Activated CD4-positive, alpha-beta T cell treated with anti-CD3 and anti-CD28 coated beads for 24 hours (primary cell): Measurements from ENCODE around the gene DNAAF1.
"Not testable (repeated sequence)": the region's sequence is repeated elsewhere in the genome, so short reads cannot be mapped to it uniquely, and the experiment has no call there.

Source experiments
- DNase-seq, 2 donors: peaks; one replicate each; pipeline ENCODE4 v3.0.0-alpha.2; 2020; ENCODE audit warnings: low read depth in 2 of 2

Gene DNAAF1

GRCh38 chr16:84207879-84208278 is 62.8 kb downstream of the DNAAF1 start:
- DNase-seq = no peak

- DNase-seq = no peak
Measured at GRCh38 chr16:84209989-84210388, 64.9 kb downstream of the DNAAF1 start.

GRCh38 chr16:84212154-84212553 is 67.0 kb downstream of the DNAAF1 start:
- no peak for DNase-seq

GRCh38 chr16:84212631-84213030 is 67.5 kb downstream of the DNAAF1 start:
- DNase-seq = no peak

- no peak for DNase-seq
Measured at GRCh38 chr16:84214451-84215066, 69.5 kb downstream of the DNAAF1 start.

GRCh38 chr16:84215531-84215930 is 70.4 kb downstream of the DNAAF1 start:
- DNase-seq = no peak

GRCh38 chr16:84216144-84216543 is 71.0 kb downstream of the DNAAF1 start:
- not testable (repeated sequence) for DNase-seq

- no peak for DNase-seq
Measured at GRCh38 chr16:84218176-84218823, 73.2 kb downstream of the DNAAF1 start.

- no peak for DNase-seq
Measured at GRCh38 chr16:84218956-84219355, 73.8 kb downstream of the DNAAF1 start.

- no peak for DNase-seq
Measured at GRCh38 chr16:84220851-84221250, 75.7 kb downstream of the DNAAF1 start.

GRCh38 chr16:84223456-84223855 is 78.3 kb downstream of the DNAAF1 start:
- no peak for DNase-seq

- DNase-seq = no peak
Measured at GRCh38 chr16:84224554-84224953, 79.4 kb downstream of the DNAAF1 start.

GRCh38 chr16:84225126-84225525 is 80.0 kb downstream of the DNAAF1 start:
- no peak for DNase-seq

- DNase-seq = no peak
Measured at GRCh38 chr16:84225571-84225970, 80.5 kb downstream of the DNAAF1 start.

- no peak for DNase-seq
Measured at GRCh38 chr16:84226026-84226425, 80.9 kb downstream of the DNAAF1 start.
